Activated CD4-positive, alpha-beta T cell treated with anti-CD3 and anti-CD28 coated beads for 36 hours (primary cell): ENCODE measurements around the gene VPS18. TPM values are rescaled to one million over a fixed set of nuclear protein-coding genes. Genes with fewer than 3 reads are reported as not detected.

Experiments
- ATAC-seq: fragments of 200-7000 bp; cut with Tn5 transposase; one replicate; pipeline ENCODE4 v1.10.0; 2021; ENCODE audit warnings: mild to moderate bottlenecking, moderate library complexity
- CTCF ChIA-PET: fragments of 350-600 bp; sonication (Branson Sonifier 250); formaldehyde crosslinking; loops from one replicate; lab custom pipeline; 2021; ENCODE audit warnings: antibody characterized with exemption; lab: Charles Lee
- POLR2A ChIA-PET: fragments of 350-600 bp; sonication (Branson Sonifier 250); formaldehyde crosslinking; loops from one replicate; lab custom pipeline; 2021; ENCODE audit warnings: antibody characterized with exemption, inconsistent platforms; lab: Charles Lee
- DNase-seq: peaks from one replicate; pipeline ENCODE4 v3.0.0-alpha.2; 2020
- H3K27ac Mint-ChIP-seq: one replicate; pipeline ENCODE4 v1.8.0; 2021; ENCODE audit warnings: mixed read lengths
- H3K27me3 Mint-ChIP-seq: one replicate; pipeline ENCODE4 v1.8.0; 2021; ENCODE audit warnings: mixed read lengths
- H3K36me3 Mint-ChIP-seq: one replicate; pipeline ENCODE4 v1.8.0; 2021; ENCODE audit warnings: low read depth, mixed read lengths
- H3K4me1 Mint-ChIP-seq: one replicate; pipeline ENCODE4 v1.8.0; 2021; ENCODE audit warnings: mixed read lengths
- H3K4me3 Mint-ChIP-seq: one replicate; pipeline ENCODE4 v1.8.0; 2021; ENCODE audit warnings: mild to moderate bottlenecking, moderate library complexity, mixed read lengths
- H3K9me3 Mint-ChIP-seq: one replicate; pipeline ENCODE4 v1.8.0; 2021; ENCODE audit warnings: low read depth, mixed read lengths
- intact Hi-C, 2 experiments: fragments of 100-400 bp; cut with DNase I in 1 of 2; cut with micrococcal nuclease in 1 of 2; formaldehyde crosslinking; loops; one replicate each; pipeline versions ENCODE4 v1.14.2 to v1.15.1; 2022 to 2024; cut with DNase I, micrococcal nuclease
- total RNA-seq, 2 experiments: library from RNA; stranded (reverse); gene quantifications; one replicate each; pipeline ENCODE4 v1.2.3, GENCODE V29; 2021

The VPS18 gene
- total RNA-seq, 2 experiments from 2014 or later: 6.2 TPM

- Mint-ChIP-seq H3K9me3 (no peaks in the 10 kb centered on the region), H3K36me3 (peaks cover 5% of the 10 kb centered on the region), H3K27ac (no peak overlapping the region), H3K27me3 (peaks cover 2% of the 10 kb centered on the region), H3K4me3 (no peak overlapping the region), H3K4me1 (peaks cover 18% of the 10 kb centered on the region)
- intact Hi-C loops: no loop called here
- no peak for ATAC-seq
- ChIA-PET CTCF (interaction anchor here (1.1 to 2.2 kb wide), 4 partner anchors 18 to 91 kb away, joined by 3 to 8 read pairs (median 4); no protein-coding TSS in a partner anchor), POLR2A (interaction anchor here (0.6 kb wide), 1 partner anchor 174 kb away, joined by 4 read pairs; no protein-coding TSS in a partner anchor)
- no peak for DNase-seq
These were observed 54.6 kb downstream of the VPS18 start for GRCh38 chr15:40948706-40949473.

DNA sequence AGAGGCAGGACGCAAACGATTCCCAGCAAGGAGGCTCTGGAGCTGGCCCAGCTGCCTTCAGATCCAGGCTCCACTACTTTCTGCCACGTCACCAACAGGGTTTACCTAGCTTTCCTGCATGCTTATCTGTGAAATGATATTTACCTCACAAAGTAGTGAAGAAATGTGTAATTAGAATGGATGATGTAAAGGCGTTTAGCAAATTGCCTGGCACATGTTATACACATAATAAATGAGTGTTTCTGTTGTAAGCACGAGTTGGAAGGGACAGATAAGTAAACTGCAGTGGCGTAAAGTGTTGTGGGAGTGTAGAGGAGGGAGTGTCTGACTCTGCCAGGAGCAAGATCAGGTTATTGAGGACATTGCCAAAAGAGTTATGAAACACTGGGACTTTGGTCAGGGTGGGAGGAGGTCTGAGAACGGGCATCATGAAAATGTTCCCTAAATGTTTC lies 55.5 kb downstream of the VPS18 start:
- POLR2A ChIA-PET: interaction anchor here (0.6 kb wide), 1 partner anchor 174 kb away, joined by 4 read pairs; no protein-coding TSS in a partner anchor
- intact Hi-C loops: loop anchor here (5.0 kb wide), 4 partner anchors 192 to 1323 kb away; partner anchors contain the start of genes CHP1 (in 1 of the 2), EXD1 (in 1 of the 2), GANC (in 1 of the 2) and NUSAP1 (in 1 of the 2)

GRCh38 chr15:40951764-40952163 lies 57.5 kb downstream of the VPS18 start:
- no peaks in the 10 kb centered on the region for H3K9me3 Mint-ChIP-seq
- ChIA-PET CTCF (interaction anchor here (0.5 to 5.7 kb wide), 10 partner anchors 11 to 1690 kb away, joined by 3 to 65 read pairs (median 4); no protein-coding TSS in a partner anchor), POLR2A (interaction anchor here (0.7 to 2.1 kb wide), 2 partner anchors 10 to 822 kb away, joined by 5 to 19 read pairs; no protein-coding TSS in a partner anchor)
- peak overlapping the region; percentile 93 for H3K4me3 Mint-ChIP-seq
- peaks cover 25% of the 10 kb centered on the region for H3K4me1 Mint-ChIP-seq
- peak overlapping the region; percentile 97 for H3K27ac Mint-ChIP-seq
- intact Hi-C loops: loop anchor here (2.0 to 5.0 kb wide), 5 partner anchors 45 to 1321 kb away; partner anchors contain the start of genes CHP1 (in 1 of the 2), EXD1 (in 1 of the 2), GANC (in 1 of the 2) and NUSAP1 (in 1 of the 2)
- DNase-seq: no peak
- no peak for ATAC-seq
- H3K36me3 Mint-ChIP-seq: peaks cover 29% of the 10 kb centered on the region
- peaks cover 2% of the 10 kb centered on the region for H3K27me3 Mint-ChIP-seq

More for the DNA sequence above, 55.5 kb downstream of the VPS18 start:
- Mint-ChIP-seq H3K9me3 (no peaks in the 10 kb centered on the region), H3K27ac (no peak overlapping the region), H3K27me3 (peaks cover 2% of the 10 kb centered on the region), H3K36me3 (peaks cover 14% of the 10 kb centered on the region), H3K4me1 (peaks cover 22% of the 10 kb centered on the region), H3K4me3 (no peak overlapping the region)
- ATAC-seq (no peak), DNase-seq (no peak)
- CTCF ChIA-PET: interaction anchor here (1.1 to 5.7 kb wide), 3 partner anchors 9 to 92 kb away, joined by 3 to 65 read pairs (median 4); no protein-coding TSS in a partner anchor

DNA sequence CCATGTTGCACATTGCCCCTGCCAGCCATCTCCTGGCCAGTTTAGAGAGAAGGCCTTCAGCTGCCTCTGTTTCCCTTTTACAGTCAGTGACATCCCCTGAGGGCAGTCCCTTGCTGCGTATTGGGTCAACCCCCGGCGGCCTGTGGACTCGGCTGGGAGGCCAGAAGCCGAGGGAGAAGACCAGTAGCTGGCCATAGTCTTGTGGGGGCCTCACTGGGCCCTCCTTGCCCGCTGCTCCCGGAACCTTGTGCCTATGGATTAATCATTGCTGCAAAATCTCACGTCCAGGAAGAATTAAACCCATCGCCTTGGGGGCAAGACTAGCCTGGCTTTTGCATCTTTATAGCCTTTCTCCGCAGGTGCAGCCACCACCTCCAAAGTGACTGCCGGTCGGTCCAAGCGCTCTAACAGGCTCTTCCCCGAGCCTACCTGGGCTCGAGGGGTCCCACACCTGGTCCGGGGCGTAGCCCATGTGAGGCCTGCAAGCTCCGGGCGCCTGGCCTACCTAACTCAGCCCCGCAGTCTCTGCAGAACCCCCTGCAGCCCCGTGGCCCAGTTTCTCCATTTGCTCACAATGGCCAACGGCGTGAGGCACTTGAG lies 58.2 kb downstream of the VPS18 start:
- peaks cover 25% of the 10 kb centered on the region for H3K4me1 Mint-ChIP-seq
- peak overlapping the region; percentile 97 for H3K27ac Mint-ChIP-seq
- peaks cover 29% of the 10 kb centered on the region for H3K36me3 Mint-ChIP-seq
- H3K4me3 Mint-ChIP-seq: peak overlapping the region; percentile 93
- ATAC-seq: no peak
- DNase-seq: no peak
- ChIA-PET CTCF (interaction anchor here (0.7 to 5.7 kb wide), 17 partner anchors 10 to 1689 kb away, joined by 3 to 65 read pairs (median 4); partner anchors contain the start of genes CHP1, EXD1 and VPS18), POLR2A (interaction anchor here (0.7 to 2.1 kb wide), 5 partner anchors 10 to 821 kb away, joined by 3 to 19 read pairs (median 5); partner anchors contain the start of gene CHP1)
- H3K9me3 Mint-ChIP-seq: no peaks in the 10 kb centered on the region
- H3K27me3 Mint-ChIP-seq: peaks cover 2% of the 10 kb centered on the region
- intact Hi-C loops: loop anchor here (2.0 to 5.0 kb wide), 5 partner anchors 46 to 1320 kb away; partner anchors contain the start of genes CHP1 (in 1 of the 2), EXD1 (in 1 of the 2), GANC (in 1 of the 2) and NUSAP1 (in 1 of the 2)

DNA sequence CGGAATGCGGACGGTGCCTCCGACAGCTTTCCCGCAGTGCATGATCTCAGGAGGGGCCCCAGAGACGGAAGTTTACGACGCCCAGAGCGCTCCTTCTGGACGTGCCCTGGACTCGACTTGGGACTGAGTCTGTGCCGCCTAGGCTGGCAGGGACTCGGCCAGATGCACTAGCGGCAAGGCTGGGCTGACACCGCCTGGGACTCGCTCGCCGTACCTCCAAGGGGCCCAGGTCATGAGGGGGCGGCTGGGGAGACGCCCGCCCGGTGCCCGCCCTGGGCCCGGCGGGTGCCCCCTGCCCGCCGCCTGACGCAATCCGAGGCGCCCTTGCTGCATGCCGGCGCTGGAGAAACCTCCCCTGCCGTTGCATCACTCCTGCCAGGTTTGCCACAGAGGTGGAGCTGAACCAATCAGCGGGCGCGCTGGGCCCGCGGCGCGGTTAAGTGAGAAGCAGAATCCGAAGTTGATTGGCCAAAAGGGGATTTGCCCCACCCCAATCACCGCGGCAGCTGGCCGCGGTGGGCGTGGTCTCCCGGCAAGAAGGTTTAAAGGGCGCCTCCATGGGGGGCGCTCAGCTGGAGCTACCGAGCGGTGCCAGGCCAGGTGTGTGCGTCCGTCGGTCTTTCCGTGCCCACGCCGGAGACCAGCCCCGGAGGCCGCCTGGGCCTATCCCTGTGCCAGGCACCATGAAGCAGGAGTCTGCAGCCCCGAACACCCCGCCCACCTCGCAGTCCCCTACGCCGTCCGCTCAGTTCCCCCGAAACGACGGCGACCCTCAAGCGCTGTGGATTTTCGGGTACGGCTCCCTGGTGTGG lies 58.9 kb downstream of the VPS18 start, which contains the start of gene CHAC1:
Gene CHAC1 (plus strand): TSS at position 571 of the 812 bp plus-strand sequence. CDS start 113 bp downstream, at position 684.
- H3K4me3 Mint-ChIP-seq: peak within 1 kb of the TSS; percentile 93
- H3K4me1 Mint-ChIP-seq: peaks cover 25% of the 10 kb centered on the region
- peaks cover 2% of the 10 kb centered on the region for H3K27me3 Mint-ChIP-seq
- intact Hi-C loops: loop anchor here (1.0 to 5.0 kb wide), 17 partner anchors 11 to 1319 kb away; partner anchors contain the start of genes CHP1 (in 2 of the 2), NUSAP1 (in 2 of the 2), OIP5 (in 2 of the 2) and DLL4 (in 1 of the 2)
- no peaks in the 10 kb centered on the region for H3K9me3 Mint-ChIP-seq
- ChIA-PET CTCF (interaction anchor here (0.6 to 5.7 kb wide), 16 partner anchors 9 to 278 kb away, joined by 3 to 65 read pairs (median 5); partner anchors contain the start of genes CHP1, EXD1 and VPS18), POLR2A (interaction anchor here (0.6 to 2.1 kb wide), 6 partner anchors 10 to 278 kb away, joined by 3 to 19 read pairs (median 4); partner anchors contain the start of genes CHP1 and DLL4)
- ATAC-seq (peak; percentile 92), DNase-seq (peak; percentile 99)
- H3K27ac Mint-ChIP-seq: peak within 1 kb of the TSS; percentile 97
- peaks cover 31% of the 10 kb centered on the region for H3K36me3 Mint-ChIP-seq

Other genes starting within 250 kb of the VPS18 start
- 10 to 100 TPM; 73.5 to 75.3 TPM for gene RAD51, start 199.3 kb upstream of the VPS18 start, total RNA-seq
- gene RMDN3, start 139.2 kb upstream of the VPS18 start, total RNA-seq: 10 to 100 TPM; 12.3 to 18.8 TPM
- gene GCHFR, start 130.4 kb upstream of the VPS18 start, total RNA-seq: 10 to 100 TPM; 32.8 to 41.1 TPM
- under 1 TPM; 0.58 to 0.80 TPM for gene C15orf62, start 124.5 kb upstream of the VPS18 start, total RNA-seq
- 10 to 100 TPM; 27.5 to 33.7 TPM for gene ZFYVE19, start 87.4 kb upstream of the VPS18 start, total RNA-seq
- 10 to 100 TPM; 41.5 to 43.6 TPM for gene DNAJC17, start 87.0 kb upstream of the VPS18 start, total RNA-seq
- not detected for gene PPP1R14D, start 65.7 kb upstream of the VPS18 start, total RNA-seq
- gene SPINT1, start 50.4 kb upstream of the VPS18 start, total RNA-seq: 1 to 10 TPM; 8.5 to 8.9 TPM
- under 1 TPM; 0.25 to 0.41 TPM for gene RHOV, start 20.2 kb upstream of the VPS18 start, total RNA-seq
- gene DLL4, start 34.9 kb downstream of the VPS18 start, total RNA-seq: under 1 TPM; 0.18 to 0.30 TPM
- gene CHAC1, start 59.0 kb downstream of the VPS18 start, total RNA-seq: 10 to 100 TPM; 31.1 to 32.2 TPM
- gene INO80, start 221.8 kb downstream of the VPS18 start, total RNA-seq: 10 to 100 TPM; 22.2 to 25.1 TPM